ENCODE data around the gene ANAPC10. TPM values are rescaled to one million over a fixed set of nuclear protein-coding genes. Genes with fewer than 3 reads are reported as not detected.

ANAPC10 gene
- total RNA-seq, 4 donors from 2014 or later, result 11.7 to 75.9 (median 18.9) TPM

GRCh38 chr4:144985014-144985413, 113.0 kb downstream of the ANAPC10 start:
- Histone ChIP-seq H3K4me1 (no peaks in the 10 kb centered on the region), H3K9me3 (peaks cover 0 to 5% (median 0%) of the 10 kb centered on the region in 4 donors), H3K27ac (no peak overlapping the region), H3K36me3 (no peaks in the 10 kb centered on the region), H3K27me3 (no peaks in the 10 kb centered on the region), H3K4me3 (no peak overlapping the region)
- no peak for TF ChIP-seq CTCF (IDR thresholded peaks at IDR 0.05)
- no peak for TF ChIP-seq POLR2A (IDR thresholded peaks at IDR 0.05)
- DNase-seq, result no peak

DNA sequence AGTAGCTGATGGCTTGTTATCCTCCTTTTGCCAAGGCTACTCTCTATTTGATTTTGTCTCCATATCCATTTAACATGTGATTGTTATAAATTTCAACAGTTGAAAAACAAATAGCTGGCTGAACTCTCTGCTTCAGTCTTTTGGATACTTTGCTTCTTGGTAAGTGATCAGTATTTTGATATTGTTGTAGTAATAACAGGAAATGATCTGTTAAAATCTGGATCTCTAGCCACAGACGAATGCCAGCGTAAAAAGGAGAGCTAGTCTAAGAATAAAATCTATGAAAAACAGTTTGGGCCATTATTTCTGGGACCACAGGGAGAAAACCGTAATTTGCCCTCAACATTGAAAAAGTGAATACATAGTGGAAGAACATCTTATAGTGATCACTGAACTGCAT, 113.8 kb downstream of the ANAPC10 start:
- Histone ChIP-seq H3K36me3 (no peaks in the 10 kb centered on the region), H3K4me1 (no peaks in the 10 kb centered on the region), H3K27me3 (no peaks in the 10 kb centered on the region), H3K9me3 (peaks cover 0 to 5% (median 0%) of the 10 kb centered on the region in 4 donors), H3K27ac (no peak overlapping the region), H3K4me3 (no peak overlapping the region)
- TF ChIP-seq POLR2A (IDR thresholded peaks at IDR 0.05) (no peak), CTCF (IDR thresholded peaks at IDR 0.05) (no peak)
- no peak for DNase-seq

DNA sequence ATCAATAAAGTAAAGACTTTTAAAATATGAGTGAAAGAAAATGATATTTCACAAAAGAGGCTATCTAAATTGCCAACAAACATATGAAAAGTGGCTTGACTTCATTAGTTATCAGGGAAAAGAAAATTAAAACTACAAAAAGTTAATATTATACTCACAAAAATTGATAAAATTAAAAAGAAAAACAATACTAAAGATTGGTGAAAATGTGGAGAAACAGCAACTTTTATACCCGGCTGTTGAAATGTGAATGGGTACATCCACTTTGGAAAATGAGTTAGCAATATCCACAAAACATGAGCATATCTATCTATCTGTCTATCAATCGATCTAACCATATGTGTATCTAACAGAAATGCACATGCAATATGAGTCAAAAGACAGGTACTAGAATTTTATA, 122.3 kb downstream of the ANAPC10 start:
- Histone ChIP-seq H3K27me3 (no peaks in the 10 kb centered on the region), H3K27ac (no peak overlapping the region), H3K9me3 (peaks cover 0 to 3% (median 0%) of the 10 kb centered on the region in 4 donors), H3K4me1 (no peaks in the 10 kb centered on the region), H3K4me3 (no peak overlapping the region), H3K36me3 (no peaks in the 10 kb centered on the region)
- TF ChIP-seq POLR2A (IDR thresholded peaks at IDR 0.05) (no peak), CTCF (IDR thresholded peaks at IDR 0.05) (no peak)
- DNase-seq, result no peak

GRCh38 chr4:144970597-144970996, 127.4 kb downstream of the ANAPC10 start:
- Histone ChIP-seq H3K36me3 (no peaks in the 10 kb centered on the region), H3K9me3 (peaks cover 0 to 3% (median 0%) of the 10 kb centered on the region in 4 donors), H3K4me1 (no peaks in the 10 kb centered on the region), H3K4me3 (no peak overlapping the region), H3K27ac (no peak overlapping the region), H3K27me3 (no peaks in the 10 kb centered on the region)
- TF ChIP-seq POLR2A (IDR thresholded peaks at IDR 0.05), result no peak
- TF ChIP-seq CTCF (IDR thresholded peaks at IDR 0.05), result no peak
- DNase-seq, result no peak

- no peaks in the 10 kb centered on the region for H3K27me3 ChIP-seq
- H3K4me3 ChIP-seq, result no peak overlapping the region
- H3K4me1 ChIP-seq, result no peaks in the 10 kb centered on the region
- no peak overlapping the region for H3K27ac ChIP-seq
- TF ChIP-seq POLR2A (IDR thresholded peaks at IDR 0.05), result no peak
- no peak for TF ChIP-seq CTCF (IDR thresholded peaks at IDR 0.05)
- DNase-seq, result no peak
- peaks cover 0 to under 1% (median 0%) of the 10 kb centered on the region in 4 donors for H3K9me3 ChIP-seq
- H3K36me3 ChIP-seq, result no peaks in the 10 kb centered on the region
Observed at GRCh38 chr4:144969821-144970220, 128.2 kb downstream of the ANAPC10 start.

- H3K27me3 ChIP-seq, result no peaks in the 10 kb centered on the region
Observed at GRCh38 chr4:144968606-144969005, 129.4 kb downstream of the ANAPC10 start.

More at GRCh38 chr4:144968606-144969005, 129.4 kb downstream of the ANAPC10 start:
- H3K4me1 ChIP-seq, result no peaks in the 10 kb centered on the region
- H3K36me3 ChIP-seq, result no peaks in the 10 kb centered on the region
- no peak overlapping the region for H3K4me3 ChIP-seq
- no peaks in the 10 kb centered on the region for H3K9me3 ChIP-seq
- H3K27ac ChIP-seq, result no peak overlapping the region
- no peak for DNase-seq
- TF ChIP-seq POLR2A (IDR thresholded peaks at IDR 0.05), result no peak
- TF ChIP-seq CTCF (IDR thresholded peaks at IDR 0.05), result no peak
